ENCODE results near the gene KRTAP4-1.

DNA sequence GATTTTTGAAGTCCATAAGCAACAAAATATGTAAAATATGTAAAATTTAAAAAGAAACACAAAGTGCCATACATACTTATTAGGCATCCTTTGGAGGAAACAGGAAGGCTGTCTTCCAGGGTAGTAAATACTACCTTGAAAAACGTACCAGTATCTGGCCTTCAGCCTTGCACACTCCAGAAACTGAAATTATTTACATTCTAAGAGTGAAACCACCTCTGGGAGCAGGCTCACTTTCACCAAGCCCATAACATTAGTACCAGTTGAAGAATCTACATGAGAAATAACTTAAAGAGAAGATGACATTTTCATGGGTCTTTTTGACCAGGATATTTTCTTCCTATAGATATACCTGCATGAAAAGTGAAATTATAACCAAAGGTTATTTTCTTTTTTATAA, 11.4 kb upstream of the KRTAP4-1 start:
- no peak for TF ChIP-seq EZH2phosphoT487 (IDR thresholded peaks at IDR 0.05; ENCODE audit: borderline replicate concordance, low read length)
- TF ChIP-seq, protein P1, sequence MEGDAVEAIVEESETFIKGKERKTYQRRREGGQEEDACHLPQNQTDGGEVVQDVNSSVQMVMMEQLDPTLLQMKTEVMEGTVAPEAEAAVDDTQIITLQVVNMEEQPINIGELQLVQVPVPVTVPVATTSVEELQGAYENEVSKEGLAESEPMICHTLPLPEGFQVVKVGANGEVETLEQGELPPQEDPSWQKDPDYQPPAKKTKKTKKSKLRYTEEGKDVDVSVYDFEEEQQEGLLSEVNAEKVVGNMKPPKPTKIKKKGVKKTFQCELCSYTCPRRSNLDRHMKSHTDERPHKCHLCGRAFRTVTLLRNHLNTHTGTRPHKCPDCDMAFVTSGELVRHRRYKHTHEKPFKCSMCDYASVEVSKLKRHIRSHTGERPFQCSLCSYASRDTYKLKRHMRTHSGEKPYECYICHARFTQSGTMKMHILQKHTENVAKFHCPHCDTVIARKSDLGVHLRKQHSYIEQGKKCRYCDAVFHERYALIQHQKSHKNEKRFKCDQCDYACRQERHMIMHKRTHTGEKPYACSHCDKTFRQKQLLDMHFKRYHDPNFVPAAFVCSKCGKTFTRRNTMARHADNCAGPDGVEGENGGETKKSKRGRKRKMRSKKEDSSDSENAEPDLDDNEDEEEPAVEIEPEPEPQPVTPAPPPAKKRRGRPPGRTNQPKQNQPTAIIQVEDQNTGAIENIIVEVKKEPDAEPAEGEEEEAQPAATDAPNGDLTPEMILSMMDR (IDR thresholded peaks at IDR 0.05; ENCODE audit: low read depth, low read length, poor library complexity, severe bottlenecking), result no peak

All from DOHH2 (cell line).